Kidney tubule cell (primary cell): ENCODE measurements around the gene JMJD6.
A peak's percentile ranks its signal among the peaks of the same experiment; 100 is the strongest.
"Not testable (repeated sequence)": the region's sequence is repeated elsewhere in the genome, so short reads cannot be mapped to it uniquely, and the experiment has no call there.

Source experiments
- DNase-seq: peaks from one replicate; pipeline ENCODE4 v3.0.0-alpha.2; 2018; ENCODE audit warnings: low spot score

JMJD6 gene

GRCh38 chr17:76726231-76726775 lies at the start of gene JMJD6:
TSS of gene JMJD6 (minus strand) at chr17:76726606. CDS start at chr17:76726475, 131 bp downstream.
- peak; percentile 99 for DNase-seq

- DNase-seq = no peak
Observed at GRCh38 chr17:76775021-76775600, 48.7 kb upstream of the JMJD6 start.

- peak; percentile 83 for DNase-seq
Observed at GRCh38 chr17:76772842-76773525, 46.6 kb upstream of the JMJD6 start.

- DNase-seq = no peak
Observed at GRCh38 chr17:76758570-76758969, 32.2 kb upstream of the JMJD6 start.

- peak; percentile 48 for DNase-seq
Observed at GRCh38 chr17:76757256-76757655, 30.9 kb upstream of the JMJD6 start.

GRCh38 chr17:76755285-76755684 lies 28.9 kb upstream of the JMJD6 start:
- no peak for DNase-seq

- no peak for DNase-seq
Observed at GRCh38 chr17:76753061-76753961, 26.9 kb upstream of the JMJD6 start.

GRCh38 chr17:76752006-76752405 lies 25.6 kb upstream of the JMJD6 start:
- no peak for DNase-seq

- DNase-seq = no peak
Observed at GRCh38 chr17:76751416-76751993, 25.1 kb upstream of the JMJD6 start.

GRCh38 chr17:76748657-76749056 lies 22.3 kb upstream of the JMJD6 start:
- no peak for DNase-seq

- DNase-seq = no peak
Observed at GRCh38 chr17:76747716-76748363, 21.4 kb upstream of the JMJD6 start.

- peak; percentile 43 for DNase-seq
Observed at GRCh38 chr17:76745785-76746184, 19.4 kb upstream of the JMJD6 start.

GRCh38 chr17:76744747-76745146 lies 18.3 kb upstream of the JMJD6 start:
- DNase-seq = no peak

- peak; percentile 30 for DNase-seq
Observed at GRCh38 chr17:76742958-76743357, 16.6 kb upstream of the JMJD6 start.

GRCh38 chr17:76740329-76741118 lies 14.1 kb upstream of the JMJD6 start:
- no peak for DNase-seq

- DNase-seq = not testable (repeated sequence)
Observed at GRCh38 chr17:76739568-76740115, 13.2 kb upstream of the JMJD6 start.

- no peak for DNase-seq
Observed at GRCh38 chr17:76738468-76738850, 12.1 kb upstream of the JMJD6 start.

- DNase-seq = peak; percentile 93
Observed at GRCh38 chr17:76737676-76738467, 11.5 kb upstream of the JMJD6 start, which contains the start of gene MFSD11. TSS of gene MFSD11 (plus strand) at chr17:76738119. CDS start at chr17:76738353, 234 bp downstream.

GRCh38 chr17:76737082-76737675 lies 10.8 kb upstream of the JMJD6 start, which contains the start of gene SRSF2:
TSS of gene SRSF2 (minus strand) at chr17:76737331. CDS start at chr17:76737160, 171 bp downstream.
- peak; percentile 98 for DNase-seq
